Mesenchymal stem cell (in vitro differentiated cells and primary cell): ENCODE data around the gene RNGTT.

ENCODE experiments used
- DNase-seq: peaks from one replicate; pipeline ENCODE4 v3.0.0-alpha.2; 2013
- H2AFZ ChIP-seq: one replicate; pipeline ENCODE4 v1.6.1; 2013; ENCODE audit warnings: low read depth, mild to moderate bottlenecking, control low read depth, inconsistent platforms, low read length, moderate library complexity
- H2AK5ac ChIP-seq: 2 replicates; pipeline ENCODE4 v1.6.1; 2013; ENCODE audit warnings: low read length, moderate library complexity, mild to moderate bottlenecking, inconsistent platforms; ENCODE audit not compliant: severe bottlenecking
- H2BK120ac ChIP-seq: one replicate; pipeline ENCODE4 v1.6.1; 2013; ENCODE audit warnings: low read depth, mild to moderate bottlenecking, inconsistent platforms, low read length, moderate library complexity
- H2BK12ac ChIP-seq, 2 experiments: one replicate each; pipeline ENCODE4 v1.6.1; 2013; ENCODE audit warnings: inconsistent platforms in 2 of 2, low read length in 2 of 2, mild to moderate bottlenecking in 2 of 2, moderate library complexity in 2 of 2, control low read depth in 1 of 2
- H2BK15ac ChIP-seq: one replicate; pipeline ENCODE4 v1.6.1; 2013; ENCODE audit warnings: mild to moderate bottlenecking, low read depth, inconsistent platforms; ENCODE audit not compliant: poor library complexity, severe bottlenecking
- H2BK5ac ChIP-seq: 2 replicates; pipeline ENCODE4 v1.6.1; 2013; ENCODE audit warnings: low read depth, mild to moderate bottlenecking, low read length, control low read depth, inconsistent platforms; ENCODE audit not compliant: poor library complexity, severe bottlenecking
- H3K14ac ChIP-seq, 2 experiments: one replicate each; pipeline ENCODE4 v1.6.1; 2013; ENCODE audit warnings: inconsistent platforms in 2 of 2, low read length in 2 of 2, control low read depth in 1 of 2, mild to moderate bottlenecking in 1 of 2, moderate library complexity in 1 of 2
- H3K18ac ChIP-seq, 2 experiments: one replicate each; pipeline ENCODE4 v1.6.1; 2013; ENCODE audit warnings: inconsistent platforms in 2 of 2, low read length in 2 of 2, control low read depth in 1 of 2, low read depth in 1 of 2, mild to moderate bottlenecking in 1 of 2
- H3K23ac ChIP-seq, 2 experiments: one replicate each; pipeline ENCODE4 v1.6.1; 2013; ENCODE audit warnings: inconsistent platforms in 2 of 2, low read length in 2 of 2, mild to moderate bottlenecking in 2 of 2, moderate library complexity in 2 of 2, control low read depth in 1 of 2
- H3K27ac ChIP-seq: 2 replicates; pipeline ENCODE4 v1.5.1; 2013; ENCODE audit warnings: mild to moderate bottlenecking, moderate library complexity, low read length, control low read depth, inconsistent platforms; ENCODE audit not compliant: poor library complexity, severe bottlenecking
- H3K27me3 ChIP-seq, 2 experiments: 2 replicates each; pipeline versions ENCODE4 v1.6.1 to v1.7.0; 2013; ENCODE audit warnings: low read length in 2 of 2, mild to moderate bottlenecking in 2 of 2, moderate library complexity in 2 of 2, control low read depth in 1 of 2, inconsistent platforms in 1 of 2; ENCODE audit not compliant: control insufficient read depth in 1 of 2, insufficient read depth in 1 of 2
- H3K36me3 ChIP-seq, 2 experiments: 2 replicates each; pipeline versions ENCODE4 v1.6.1 to v1.7.0; 2013; ENCODE audit warnings: low read length in 2 of 2, control low read depth in 1 of 2, inconsistent platforms in 1 of 2, low read depth in 1 of 2, mild to moderate bottlenecking in 1 of 2; ENCODE audit not compliant: insufficient read depth in 2 of 2, control insufficient read depth in 1 of 2
- H3K4ac ChIP-seq, 2 experiments: one replicate each; pipeline ENCODE4 v1.6.1; 2013; ENCODE audit warnings: inconsistent platforms in 2 of 2, low read length in 2 of 2, mild to moderate bottlenecking in 2 of 2, moderate library complexity in 2 of 2, control low read depth in 1 of 2, low read depth in 1 of 2
- H3K4me1 ChIP-seq: 2 replicates; pipeline ENCODE4 v1.6.1; 2013; ENCODE audit warnings: low read depth, low read length, control low read depth; ENCODE audit not compliant: control insufficient read depth, insufficient read depth
- H3K4me2 ChIP-seq: 2 replicates; pipeline ENCODE4 v1.6.1; 2013; ENCODE audit warnings: low read length, mild to moderate bottlenecking, inconsistent platforms; ENCODE audit not compliant: poor library complexity, severe bottlenecking
- H3K4me3 ChIP-seq, 2 experiments: 2 replicates each; pipeline versions ENCODE4 v1.5.1 to v1.7.0; 2013; ENCODE audit warnings: low read length in 2 of 2, mild to moderate bottlenecking in 2 of 2, control low read depth in 1 of 2, low read depth in 1 of 2; ENCODE audit not compliant: insufficient read depth in 1 of 2
- H3K79me1 ChIP-seq: replicated peaks from 2 replicates; pipeline ENCODE4 v1.6.1; 2013; ENCODE audit warnings: mild to moderate bottlenecking, control low read depth, low read length, inconsistent platforms; ENCODE audit not compliant: poor library complexity, severe bottlenecking
- H3K9ac ChIP-seq: 2 replicates; pipeline ENCODE4 v1.7.0; 2013; ENCODE audit warnings: mild to moderate bottlenecking, low read length, moderate library complexity
- H3K9me3 ChIP-seq: 2 replicates; pipeline ENCODE4 v1.7.0; 2013; ENCODE audit warnings: mild to moderate bottlenecking, low read length; ENCODE audit not compliant: control insufficient read depth
- H4K8ac ChIP-seq: one replicate; pipeline ENCODE4 v1.6.1; 2013; ENCODE audit warnings: inconsistent platforms, mild to moderate bottlenecking, low read length, moderate library complexity
- H4K91ac ChIP-seq: one replicate; pipeline ENCODE4 v1.6.1; 2013; ENCODE audit warnings: mild to moderate bottlenecking, low read length, inconsistent platforms
- WGBS: methylation state at CpG from one replicate; pipeline ENCODE4 v1.1.7; 2013; ENCODE audit warnings: mixed read lengths; 5-methylcytosine and 5-hydroxymethylcytosine counted together

The RNGTT gene

GRCh38 chr6:88825856-88826255 is 137.6 kb downstream of the RNGTT start:
- H3K4me2 ChIP-seq: no peak overlapping the region
- H3K14ac ChIP-seq: no peak overlapping the region
- H4K91ac ChIP-seq: no peak overlapping the region
- no peak overlapping the region for H2BK120ac ChIP-seq
- H3K36me3 ChIP-seq: peaks cover 0 to 4% of the 10 kb centered on the region in 2 experiments
- H2BK15ac ChIP-seq: no peak overlapping the region
- no peak overlapping the region for H2AK5ac ChIP-seq
- no peak overlapping the region for H3K18ac ChIP-seq
- no peak overlapping the region for H2BK5ac ChIP-seq
- H3K4ac ChIP-seq: no peak overlapping the region
- peaks cover 17% of the 10 kb centered on the region for H3K79me1 ChIP-seq
- H3K23ac ChIP-seq: no peak overlapping the region
- no peak overlapping the region for H4K8ac ChIP-seq
- H3K4me1 ChIP-seq: no peaks in the 10 kb centered on the region
- no peak overlapping the region for H2AFZ ChIP-seq
- no peak overlapping the region for H3K27ac ChIP-seq
- H3K27me3 ChIP-seq: no peaks in the 10 kb centered on the region
- no peaks in the 10 kb centered on the region for H3K9me3 ChIP-seq
- DNase-seq: no peak
- 94% methylated on average over 3 of the region's 3 CpGs for WGBS
- no peak overlapping the region for H2BK12ac ChIP-seq
- H3K9ac ChIP-seq: no peak overlapping the region
- no peak overlapping the region for H3K4me3 ChIP-seq

- Histone ChIP-seq H2BK5ac (no peak overlapping the region), H3K14ac (no peak overlapping the region), H3K27me3 (no peaks in the 10 kb centered on the region), H3K9me3 (no peaks in the 10 kb centered on the region), H3K27ac (no peak overlapping the region), H3K4me3 (no peak overlapping the region), H3K79me1 (peaks cover 20% of the 10 kb centered on the region), H2AFZ (no peak overlapping the region), H3K4me2 (no peak overlapping the region), H2BK120ac (no peak overlapping the region), H3K23ac (no peak overlapping the region), H3K9ac (no peak overlapping the region), H3K4me1 (no peaks in the 10 kb centered on the region), H3K4ac (no peak overlapping the region), H3K18ac (no peak overlapping the region), H2BK12ac (no peak overlapping the region), H4K8ac (no peak overlapping the region), H2BK15ac (no peak overlapping the region), H2AK5ac (no peak overlapping the region), H4K91ac (no peak overlapping the region), H3K36me3 (peaks cover 0 to 4% of the 10 kb centered on the region in 2 experiments)
- peak; percentile 12 for DNase-seq
- WGBS: 0% methylated on average over 1 of the region's 2 CpGs
Observed at GRCh38 chr6:88823998-88824397, 139.4 kb downstream of the RNGTT start.

GRCh38 chr6:88815491-88815890 is 147.9 kb downstream of the RNGTT start:
- H2AK5ac ChIP-seq: no peak overlapping the region
- H2BK15ac ChIP-seq: no peak overlapping the region
- no peaks in the 10 kb centered on the region for H3K4me1 ChIP-seq
- no peak overlapping the region for H2BK12ac ChIP-seq
- WGBS: 100% methylated on average over 4 of the region's 5 CpGs
- no peak overlapping the region for H3K14ac ChIP-seq
- no peak overlapping the region for H3K27ac ChIP-seq
- no peaks in the 10 kb centered on the region for H3K36me3 ChIP-seq
- H3K9me3 ChIP-seq: no peaks in the 10 kb centered on the region
- no peak overlapping the region for H3K18ac ChIP-seq
- H3K27me3 ChIP-seq: no peaks in the 10 kb centered on the region
- no peak overlapping the region for H2BK5ac ChIP-seq
- H2AFZ ChIP-seq: no peak overlapping the region
- peaks cover 9% of the 10 kb centered on the region for H3K79me1 ChIP-seq
- no peak overlapping the region for H3K4me3 ChIP-seq
- no peak overlapping the region for H2BK120ac ChIP-seq
- H4K8ac ChIP-seq: no peak overlapping the region
- no peak for DNase-seq
- H4K91ac ChIP-seq: no peak overlapping the region
- H3K23ac ChIP-seq: no peak overlapping the region
- H3K4me2 ChIP-seq: peak overlapping the region; percentile 8
- no peak overlapping the region for H3K9ac ChIP-seq
- no peak overlapping the region for H3K4ac ChIP-seq

GRCh38 chr6:88814909-88815308 is 148.5 kb downstream of the RNGTT start:
- Histone ChIP-seq H2BK5ac (no peak overlapping the region), H3K18ac (no peak overlapping the region), H3K36me3 (no peaks in the 10 kb centered on the region), H4K8ac (no peak overlapping the region), H3K27ac (no peak overlapping the region), H3K14ac (no peak overlapping the region), H4K91ac (no peak overlapping the region), H2BK15ac (no peak overlapping the region), H2AK5ac (no peak overlapping the region), H2BK120ac (no peak overlapping the region), H2BK12ac (no peak overlapping the region), H3K27me3 (no peaks in the 10 kb centered on the region), H3K9ac (no peak overlapping the region), H3K4me1 (no peaks in the 10 kb centered on the region), H3K9me3 (no peaks in the 10 kb centered on the region), H3K4me2 (no peak overlapping the region), H3K79me1 (peaks cover 12% of the 10 kb centered on the region), H3K4ac (no peak overlapping the region), H3K23ac (no peak overlapping the region), H3K4me3 (no peak overlapping the region), H2AFZ (no peak overlapping the region)
- no peak for DNase-seq
- 25% methylated on average over 1 of the region's 1 CpG for WGBS
